ENCODE data around the gene ATXN7L2.

The ATXN7L2 gene

DNA sequence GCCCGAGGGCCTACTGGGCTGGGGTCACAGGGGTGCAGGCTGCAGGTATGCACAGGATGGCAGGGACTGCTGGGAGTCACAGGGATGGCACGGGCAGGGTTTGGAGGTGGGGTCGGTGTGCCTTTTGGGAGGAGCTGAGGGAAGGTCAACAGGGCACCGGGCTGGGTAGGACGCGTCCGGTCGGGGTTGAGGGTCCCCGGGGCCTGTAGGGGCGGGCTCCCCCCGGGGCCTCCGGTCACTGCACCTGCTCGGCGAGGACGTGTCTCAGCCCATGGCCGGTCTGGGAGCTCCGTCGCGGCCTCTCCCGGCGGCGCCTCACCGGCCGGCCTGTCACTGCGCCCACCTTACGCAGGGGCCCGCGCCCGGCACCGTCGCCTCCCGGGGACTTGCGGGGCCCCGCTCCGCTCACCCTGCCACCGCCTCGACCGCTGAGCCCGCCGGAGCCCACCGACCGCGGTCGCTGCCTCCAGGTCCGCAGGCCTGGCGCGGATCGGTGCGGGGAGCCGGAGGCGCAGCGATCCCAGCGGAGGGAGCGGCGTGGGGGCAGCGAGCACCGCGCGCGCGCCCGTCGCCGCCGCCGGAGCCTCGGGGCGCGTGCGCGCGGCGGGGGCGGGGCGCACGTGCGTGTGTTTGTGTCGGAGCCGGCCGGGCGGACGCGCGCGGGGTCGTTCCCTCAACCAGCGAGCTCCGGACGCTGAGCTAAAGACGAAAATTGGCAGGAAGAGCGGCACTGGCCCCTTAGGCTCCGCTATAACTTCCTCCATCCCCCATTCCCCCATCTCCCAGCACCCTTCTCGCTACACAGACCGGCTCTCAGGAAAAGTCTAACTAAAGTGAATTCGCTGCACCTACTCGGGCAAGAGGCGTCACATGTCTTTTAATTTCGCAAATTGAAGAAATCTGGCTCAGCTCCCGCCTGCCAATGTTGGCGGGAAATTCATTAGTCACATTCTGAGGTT, 25.8 kb downstream of the ATXN7L2 start, which contains the start of gene AMIGO1:
Gene AMIGO1, minus strand, starts transcription at position 552 of the 959 bp plus-strand sequence. CDS start 815 bp downstream, outside the sequence.
- peak within 1 kb of the TSS; percentile 64 for H3K4me3 ChIP-seq (ENCODE audit: control insufficient read depth, low read depth, low read length)
- TF ChIP-seq, protein P1, sequence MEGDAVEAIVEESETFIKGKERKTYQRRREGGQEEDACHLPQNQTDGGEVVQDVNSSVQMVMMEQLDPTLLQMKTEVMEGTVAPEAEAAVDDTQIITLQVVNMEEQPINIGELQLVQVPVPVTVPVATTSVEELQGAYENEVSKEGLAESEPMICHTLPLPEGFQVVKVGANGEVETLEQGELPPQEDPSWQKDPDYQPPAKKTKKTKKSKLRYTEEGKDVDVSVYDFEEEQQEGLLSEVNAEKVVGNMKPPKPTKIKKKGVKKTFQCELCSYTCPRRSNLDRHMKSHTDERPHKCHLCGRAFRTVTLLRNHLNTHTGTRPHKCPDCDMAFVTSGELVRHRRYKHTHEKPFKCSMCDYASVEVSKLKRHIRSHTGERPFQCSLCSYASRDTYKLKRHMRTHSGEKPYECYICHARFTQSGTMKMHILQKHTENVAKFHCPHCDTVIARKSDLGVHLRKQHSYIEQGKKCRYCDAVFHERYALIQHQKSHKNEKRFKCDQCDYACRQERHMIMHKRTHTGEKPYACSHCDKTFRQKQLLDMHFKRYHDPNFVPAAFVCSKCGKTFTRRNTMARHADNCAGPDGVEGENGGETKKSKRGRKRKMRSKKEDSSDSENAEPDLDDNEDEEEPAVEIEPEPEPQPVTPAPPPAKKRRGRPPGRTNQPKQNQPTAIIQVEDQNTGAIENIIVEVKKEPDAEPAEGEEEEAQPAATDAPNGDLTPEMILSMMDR (conservative IDR thresholded peaks at IDR 0.05; ENCODE audit: control insufficient read depth, insufficient read depth, low read depth, low read length) = no peak
- DNase-seq (ENCODE audit: low read depth) = peak; percentile 22

DNA sequence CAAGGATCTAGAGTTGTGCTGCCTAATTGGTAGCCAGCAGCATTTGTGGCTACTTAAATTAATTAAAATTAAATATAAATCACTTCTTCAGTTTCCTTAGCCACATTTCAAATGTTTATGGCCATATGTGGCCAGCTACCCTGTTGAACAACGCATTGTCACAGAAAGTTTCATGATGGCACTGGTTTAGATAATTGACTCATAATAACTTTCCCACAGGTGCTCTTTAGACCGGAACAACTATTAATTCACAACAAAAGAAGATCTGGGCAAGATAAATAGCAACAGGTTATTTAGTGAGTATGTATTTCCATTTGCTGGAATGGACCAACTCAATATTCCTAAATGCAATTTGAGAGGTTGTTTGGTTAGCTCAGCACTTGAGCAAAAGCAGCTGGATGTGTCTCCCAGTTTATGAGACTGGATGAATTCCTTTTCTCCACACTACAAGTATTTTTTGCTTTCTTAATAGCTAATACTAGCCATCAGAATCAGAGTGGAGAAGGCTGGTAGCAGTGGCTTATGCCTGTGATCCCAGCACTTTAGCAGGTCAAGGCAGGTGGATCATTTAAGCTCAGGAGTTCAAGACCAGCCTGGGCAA, 29.5 kb downstream of the ATXN7L2 start:
- DNase-seq (ENCODE audit: low read depth) = no peak
- TF ChIP-seq, protein P1 (conservative IDR thresholded peaks at IDR 0.05; ENCODE audit: control insufficient read depth, insufficient read depth, low read depth, low read length) = no peak
- no peak overlapping the region for H3K4me3 ChIP-seq (ENCODE audit: control insufficient read depth, low read depth, low read length)

DNA sequence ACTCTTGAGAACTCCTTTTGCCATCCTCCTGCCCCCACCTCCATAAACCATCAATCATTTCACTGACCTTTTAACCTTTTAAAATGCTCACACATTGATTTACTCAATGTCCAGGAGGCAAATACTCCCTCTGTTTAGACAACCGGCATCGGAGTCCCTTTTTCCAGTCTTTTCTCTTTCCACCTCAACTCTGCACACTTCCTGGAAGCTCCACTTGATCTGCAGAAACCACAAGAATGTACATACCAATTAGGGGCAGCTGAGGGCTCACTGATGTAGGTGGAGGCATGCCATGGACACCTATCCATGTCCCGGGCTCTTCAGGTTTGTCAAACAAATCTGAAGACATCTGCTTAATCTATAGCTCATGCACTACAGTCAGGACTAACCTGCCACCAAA, 31.1 kb downstream of the ATXN7L2 start:
- TF ChIP-seq, protein P1 (conservative IDR thresholded peaks at IDR 0.05; ENCODE audit: control insufficient read depth, insufficient read depth, low read depth, low read length) = no peak

DNA sequence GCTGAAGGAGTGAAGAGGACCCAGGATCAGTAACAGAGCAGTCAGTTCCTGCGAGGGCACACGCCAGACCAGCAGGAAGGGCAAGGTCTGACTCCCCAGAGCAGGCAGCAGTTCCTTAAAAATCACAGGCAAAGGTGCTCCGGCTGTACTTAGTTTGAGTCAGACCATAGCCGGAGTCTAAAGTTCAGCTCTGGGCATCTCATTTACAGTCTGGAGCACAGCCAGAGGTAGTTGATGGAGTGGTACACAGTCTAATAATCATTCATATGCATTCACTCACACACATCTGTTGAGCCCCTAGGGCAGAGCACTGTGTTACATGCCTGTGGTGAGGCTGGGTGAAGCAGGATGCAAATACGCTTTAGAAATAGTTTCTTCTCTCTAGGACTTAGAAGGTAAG, 33.2 kb downstream of the ATXN7L2 start:
- TF ChIP-seq, protein P1 (conservative IDR thresholded peaks at IDR 0.05; ENCODE audit: control insufficient read depth, insufficient read depth, low read depth, low read length) = no peak
- no peak overlapping the region for H3K4me3 ChIP-seq (ENCODE audit: control insufficient read depth, low read depth, low read length)
- no peak for DNase-seq (ENCODE audit: low read depth)

More for the DNA sequence above, 31.1 kb downstream of the ATXN7L2 start:
- DNase-seq (ENCODE audit: low read depth) = no peak
- no peak overlapping the region for H3K4me3 ChIP-seq (ENCODE audit: control insufficient read depth, low read depth, low read length)

DNA sequence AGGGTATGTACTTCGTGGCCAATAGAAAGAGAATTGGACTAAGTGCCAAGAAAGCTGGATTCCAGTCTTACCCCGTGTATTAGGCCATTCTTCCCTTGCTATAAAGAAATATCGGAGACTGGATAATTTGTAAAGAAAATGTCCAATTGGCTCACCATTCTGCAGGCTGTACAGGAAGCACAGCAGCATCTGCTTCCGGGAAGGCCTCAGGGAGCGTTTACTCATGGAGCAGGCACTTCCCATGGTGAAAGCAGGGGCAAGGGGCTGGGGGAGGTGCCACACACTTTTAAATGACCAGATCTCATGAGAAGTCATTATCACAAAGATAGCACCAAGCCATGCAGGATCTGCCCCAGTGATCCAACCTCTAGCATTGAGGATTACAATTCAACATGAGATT, 33.6 kb downstream of the ATXN7L2 start:
- TF ChIP-seq, protein P1 (conservative IDR thresholded peaks at IDR 0.05; ENCODE audit: control insufficient read depth, insufficient read depth, low read depth, low read length) = no peak
- no peak overlapping the region for H3K4me3 ChIP-seq (ENCODE audit: control insufficient read depth, low read depth, low read length)
- no peak for DNase-seq (ENCODE audit: low read depth)

DNA sequence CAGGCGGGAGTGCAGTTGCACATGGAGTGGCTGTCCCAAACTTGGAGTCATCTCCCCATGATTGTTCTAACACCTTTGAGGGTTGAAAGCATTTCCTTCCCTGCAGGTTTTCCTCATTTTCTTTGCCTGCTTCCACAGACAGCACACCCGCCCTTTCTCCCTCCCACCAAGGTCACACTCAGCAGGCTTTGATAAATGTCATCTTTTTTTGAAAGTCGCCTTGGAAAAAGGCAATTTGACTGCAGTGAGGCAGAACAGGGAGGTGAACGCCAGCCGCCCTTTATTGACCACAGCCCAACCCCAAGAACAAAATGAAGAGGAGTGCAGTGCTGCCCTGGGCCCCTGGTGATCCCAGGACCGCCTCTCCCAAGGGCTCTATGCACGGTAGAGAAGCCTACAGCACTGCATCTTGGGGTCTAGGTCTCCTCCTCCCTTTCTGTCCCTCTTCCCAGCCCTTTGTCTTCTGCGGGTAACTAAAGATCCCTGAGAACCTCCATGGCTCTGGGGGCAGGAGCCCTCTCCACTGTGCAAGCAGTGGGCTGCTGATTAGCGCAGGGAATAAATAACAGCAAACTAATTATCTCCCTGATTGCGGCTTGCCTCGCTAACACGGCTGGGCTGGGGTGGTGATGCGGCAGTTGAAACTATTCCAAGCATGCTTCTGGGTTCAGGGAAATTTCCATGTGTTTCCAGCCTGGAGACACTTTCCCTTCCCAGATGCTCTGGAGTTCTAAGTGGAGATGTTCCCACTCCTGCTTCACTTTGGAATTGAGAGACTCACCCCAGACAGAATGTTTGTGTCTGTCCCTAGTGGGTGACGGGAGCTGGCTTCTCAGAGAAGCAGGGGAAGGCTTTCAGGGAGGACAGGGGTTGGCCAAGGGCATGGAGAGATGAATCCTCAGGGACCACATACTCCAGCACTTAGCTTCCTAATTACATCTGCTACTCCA, 37.6 kb downstream of the ATXN7L2 start:
- TF ChIP-seq, protein P1 (conservative IDR thresholded peaks at IDR 0.05; ENCODE audit: control insufficient read depth, insufficient read depth, low read depth, low read length) = no peak
- H3K4me3 ChIP-seq (ENCODE audit: control insufficient read depth, low read depth, low read length) = no peak overlapping the region
- no peak for DNase-seq (ENCODE audit: low read depth)

Measured in fibroblast of mammary gland (primary cell).